CD8-positive, alpha-beta memory T cell (primary cell): Measurements from ENCODE around the gene MAP2K3. TPM values are rescaled to one million over a fixed set of nuclear protein-coding genes. Genes with fewer than 3 reads are reported as not detected.

Experiments
- CTCF ChIA-PET: fragments of 350-600 bp; sonication (Branson Sonifier 250); formaldehyde crosslinking; loops from one replicate; lab custom pipeline; 2021; ENCODE audit warnings: antibody characterized with exemption; lab: Charles Lee
- POLR2A ChIA-PET: fragments of 350-600 bp; sonication (Branson Sonifier 250); formaldehyde crosslinking; loops from one replicate; lab custom pipeline; 2021; ENCODE audit warnings: antibody characterized with exemption; lab: Charles Lee
- DNase-seq, 5 donors: peaks; one replicate each; pipeline versions ENCODE4 v3.0.0 to v3.0.0-alpha.2; 2020 to 2022; ENCODE audit warnings: mixed read lengths in 1 of 5
- H3K27ac ChIP-seq: one replicate; pipeline ENCODE4 v1.7.0; 2013; ENCODE audit warnings: low read depth, mild to moderate bottlenecking, low read length, moderate library complexity
- H3K27me3 ChIP-seq: 2 replicates; pipeline ENCODE4 v1.7.0; 2013; ENCODE audit warnings: low read length, mild to moderate bottlenecking; ENCODE audit not compliant: insufficient read depth, poor library complexity, severe bottlenecking
- H3K36me3 ChIP-seq: 2 replicates; pipeline ENCODE4 v1.7.0; 2013; ENCODE audit warnings: mild to moderate bottlenecking, low read length, moderate library complexity; ENCODE audit not compliant: insufficient read depth
- H3K4me1 ChIP-seq: 2 replicates; pipeline ENCODE4 v1.7.0; 2013; ENCODE audit warnings: mild to moderate bottlenecking, low read length, moderate library complexity; ENCODE audit not compliant: insufficient read depth
- H3K4me3 ChIP-seq: 2 replicates; pipeline ENCODE4 v1.7.0; 2013; ENCODE audit warnings: mild to moderate bottlenecking, low read length
- H3K9me3 ChIP-seq: 2 replicates; pipeline ENCODE4 v1.7.0; 2013; ENCODE audit warnings: mild to moderate bottlenecking, low read length
- H3K27ac Mint-ChIP-seq, 8 donors: one replicate each; pipeline ENCODE4 v1.8.0; 2020 to 2021; ENCODE audit warnings: mixed read lengths in 8 of 8, mild to moderate bottlenecking in 6 of 8, inconsistent platforms in 3 of 8, moderate library complexity in 3 of 8
- H3K27me3 Mint-ChIP-seq, 2 donors: one replicate each; pipeline ENCODE4 v1.8.0; 2020 to 2021; ENCODE audit warnings: mixed read lengths in 2 of 2, mild to moderate bottlenecking in 1 of 2, moderate library complexity in 1 of 2
- H3K36me3 Mint-ChIP-seq, 3 donors: one replicate each; pipeline ENCODE4 v1.8.0; 2020 to 2021; ENCODE audit warnings: mixed read lengths in 3 of 3, inconsistent platforms in 1 of 3, mild to moderate bottlenecking in 1 of 3
- H3K4me1 Mint-ChIP-seq, 3 donors: one replicate each; pipeline ENCODE4 v1.8.0; 2020 to 2021; ENCODE audit warnings: mixed read lengths in 3 of 3, inconsistent platforms in 1 of 3, mild to moderate bottlenecking in 1 of 3
- H3K4me3 Mint-ChIP-seq, 7 donors: one replicate each; pipeline ENCODE4 v1.8.0; 2020 to 2021; ENCODE audit warnings: mixed read lengths in 7 of 7, mild to moderate bottlenecking in 6 of 7, moderate library complexity in 4 of 7, inconsistent platforms in 2 of 7
- H3K9me3 Mint-ChIP-seq, 5 donors: one replicate each; pipeline ENCODE4 v1.8.0; 2020 to 2022; ENCODE audit warnings: mixed read lengths in 5 of 5, mild to moderate bottlenecking in 3 of 5, moderate library complexity in 2 of 5, inconsistent platforms in 1 of 5
- polyA plus RNA-seq: library from polyadenylated mRNA; unstranded; fragments of 300-500 nt; fragmentation: Illumina TruSeq; gene quantifications from one replicate; pipeline ENCODE4 v1.2.3, GENCODE V29; 2021
- total RNA-seq, 2 experiments: library from RNA; stranded (reverse); gene quantifications; one replicate each; pipeline ENCODE4 v1.2.3, GENCODE V29; 2021

Gene MAP2K3
- total and polyA plus RNA-seq, 3 experiments from 2014 or later = 99.8 to 150 (median 139) TPM

GRCh38 chr17:21242780-21243515 lies 41.6 kb upstream of the MAP2K3 start:
- H3K4me1 Mint-ChIP-seq = peaks cover 0 to 8% (median 5%) of the 10 kb centered on the region in 3 donors
- POLR2A ChIA-PET = interaction anchor here (0.6 kb wide), 1 partner anchor 39 kb away, joined by 5 read pairs; no protein-coding TSS in a partner anchor
- CTCF ChIA-PET = no interaction called here
- Histone ChIP-seq H3K4me3 (no peak overlapping the region), H3K27me3 (no peaks in the 10 kb centered on the region), H3K9me3 (no peaks in the 10 kb centered on the region), H3K4me1 (peaks cover 3% of the 10 kb centered on the region), H3K27ac (no peak overlapping the region), H3K36me3 (no peaks in the 10 kb centered on the region)
- H3K4me3 Mint-ChIP-seq = no peak overlapping the region
- no peak for DNase-seq
- peaks cover 0 to 6% (median 0%) of the 10 kb centered on the region in 3 donors for H3K36me3 Mint-ChIP-seq
- peak overlapping the region in 1 of 8 donors; percentile 50 for H3K27ac Mint-ChIP-seq
- peaks cover 0 to 2% of the 10 kb centered on the region in 2 donors for H3K27me3 Mint-ChIP-seq
- H3K9me3 Mint-ChIP-seq = peaks cover 0 to 2% (median 0%) of the 10 kb centered on the region in 5 donors

- DNase-seq = no peak
- H3K36me3 Mint-ChIP-seq = peaks cover 0 to 6% (median 0%) of the 10 kb centered on the region in 3 donors
- Histone ChIP-seq H3K4me3 (no peak overlapping the region), H3K9me3 (no peaks in the 10 kb centered on the region), H3K27ac (no peak overlapping the region), H3K36me3 (no peaks in the 10 kb centered on the region), H3K27me3 (no peaks in the 10 kb centered on the region), H3K4me1 (peaks cover 3% of the 10 kb centered on the region)
- H3K4me1 Mint-ChIP-seq = peaks cover 0 to 14% (median 5%) of the 10 kb centered on the region in 3 donors
- H3K9me3 Mint-ChIP-seq = peaks cover 0 to 2% (median 0%) of the 10 kb centered on the region in 5 donors
- POLR2A ChIA-PET = no interaction called here
- no peak overlapping the region for H3K4me3 Mint-ChIP-seq
- no peaks in the 10 kb centered on the region for H3K27me3 Mint-ChIP-seq
- CTCF ChIA-PET = interaction anchor here (1.2 kb wide), 1 partner anchor 29 kb away, joined by 3 read pairs; no protein-coding TSS in a partner anchor
- no peak overlapping the region for H3K27ac Mint-ChIP-seq
Observed at GRCh38 chr17:21243516-21244303, 40.8 kb upstream of the MAP2K3 start.

- Histone ChIP-seq H3K9me3 (no peaks in the 10 kb centered on the region), H3K27me3 (no peaks in the 10 kb centered on the region), H3K4me1 (peaks cover 3% of the 10 kb centered on the region), H3K4me3 (no peak overlapping the region), H3K36me3 (no peaks in the 10 kb centered on the region), H3K27ac (no peak overlapping the region)
- H3K27ac Mint-ChIP-seq = peak overlapping the region in 2 of 8 donors; percentile 35 to 54
- H3K4me1 Mint-ChIP-seq = peaks cover 13 to 29% (median 15%) of the 10 kb centered on the region in 3 donors
- H3K4me3 Mint-ChIP-seq = no peak overlapping the region
- H3K9me3 Mint-ChIP-seq = peaks cover 0 to 2% (median 0%) of the 10 kb centered on the region in 5 donors
- no peaks in the 10 kb centered on the region for H3K27me3 Mint-ChIP-seq
- no peak for DNase-seq
- ChIA-PET CTCF (no interaction called here), POLR2A (interaction anchor here (0.5 kb wide), 1 partner anchor 22 kb away, joined by 3 read pairs; no protein-coding TSS in a partner anchor)
- peaks cover 0 to 5% (median 0%) of the 10 kb centered on the region in 3 donors for H3K36me3 Mint-ChIP-seq
Observed at GRCh38 chr17:21245639-21246084, 38.8 kb upstream of the MAP2K3 start.

- H3K9me3 ChIP-seq = no peaks in the 10 kb centered on the region
- no peak overlapping the region for H3K27ac ChIP-seq
- Mint-ChIP-seq H3K4me1 (peaks cover 20 to 39% (median 20%) of the 10 kb centered on the region in 3 donors), H3K36me3 (peaks cover 0 to 5% (median 0%) of the 10 kb centered on the region in 3 donors), H3K4me3 (no peak overlapping the region), H3K9me3 (peaks cover 0 to 2% (median 0%) of the 10 kb centered on the region in 5 donors), H3K27ac (no peak overlapping the region), H3K27me3 (no peaks in the 10 kb centered on the region)
- H3K27me3 ChIP-seq = no peaks in the 10 kb centered on the region
- ChIA-PET CTCF (interaction anchor here (1.0 kb wide), 1 partner anchor 14 kb away, joined by 3 read pairs; no protein-coding TSS in a partner anchor), POLR2A (no interaction called here)
- H3K36me3 ChIP-seq = no peaks in the 10 kb centered on the region
- H3K4me1 ChIP-seq = peaks cover 6% of the 10 kb centered on the region
- no peak for DNase-seq
- no peak overlapping the region for H3K4me3 ChIP-seq
Observed at GRCh38 chr17:21246698-21247097, 37.8 kb upstream of the MAP2K3 start.

GRCh38 chr17:21247552-21248258 lies 36.8 kb upstream of the MAP2K3 start:
- Mint-ChIP-seq H3K27ac (peak overlapping the region in 2 of 8 donors; percentile 51 to 80), H3K4me1 (peaks cover 26 to 48% (median 28%) of the 10 kb centered on the region in 3 donors)

GRCh38 chr17:21248500-21248899 lies 36.0 kb upstream of the MAP2K3 start:
- H3K9me3 ChIP-seq = no peaks in the 10 kb centered on the region
- H3K36me3 Mint-ChIP-seq = peaks cover 0 to 3% (median 0%) of the 10 kb centered on the region in 3 donors
- H3K4me3 Mint-ChIP-seq = no peak overlapping the region
- H3K27ac Mint-ChIP-seq = no peak overlapping the region
- ChIA-PET CTCF (interaction anchor here (1.1 to 2.6 kb wide), 2 partner anchors 8 to 263 kb away, joined by 3 to 10 read pairs; no protein-coding TSS in a partner anchor), POLR2A (no interaction called here)
- H3K27me3 Mint-ChIP-seq = no peaks in the 10 kb centered on the region
- peaks cover 15% of the 10 kb centered on the region for H3K4me1 ChIP-seq
- H3K27ac ChIP-seq = no peak overlapping the region
- H3K36me3 ChIP-seq = no peaks in the 10 kb centered on the region
- H3K9me3 Mint-ChIP-seq = peaks cover 0 to 2% (median 0%) of the 10 kb centered on the region in 5 donors
- H3K4me1 Mint-ChIP-seq = peaks cover 28 to 50% (median 30%) of the 10 kb centered on the region in 3 donors
- no peak overlapping the region for H3K4me3 ChIP-seq
- no peak for DNase-seq
- no peaks in the 10 kb centered on the region for H3K27me3 ChIP-seq

More at GRCh38 chr17:21247552-21248258, 36.8 kb upstream of the MAP2K3 start:
- DNase-seq = no peak
- Mint-ChIP-seq H3K27me3 (no peaks in the 10 kb centered on the region), H3K36me3 (peaks cover 0 to 4% (median 0%) of the 10 kb centered on the region in 3 donors), H3K9me3 (peaks cover 0 to 2% (median 0%) of the 10 kb centered on the region in 5 donors), H3K4me3 (no peak overlapping the region)
- H3K9me3 ChIP-seq = no peaks in the 10 kb centered on the region
- ChIA-PET CTCF (no interaction called here), POLR2A (no interaction called here)
- H3K4me3 ChIP-seq = no peak overlapping the region
- H3K36me3 ChIP-seq = no peaks in the 10 kb centered on the region
- H3K4me1 ChIP-seq = peaks cover 14% of the 10 kb centered on the region
- H3K27me3 ChIP-seq = no peaks in the 10 kb centered on the region
- H3K27ac ChIP-seq = no peak overlapping the region

- Histone ChIP-seq H3K36me3 (no peaks in the 10 kb centered on the region), H3K27ac (no peak overlapping the region), H3K27me3 (no peaks in the 10 kb centered on the region), H3K4me1 (peaks cover 22% of the 10 kb centered on the region), H3K9me3 (no peaks in the 10 kb centered on the region), H3K4me3 (no peak overlapping the region)
- peaks cover 0 to 2% (median 0%) of the 10 kb centered on the region in 5 donors for H3K9me3 Mint-ChIP-seq
- POLR2A ChIA-PET = no interaction called here
- no peak for DNase-seq
- no peak overlapping the region for H3K4me3 Mint-ChIP-seq
- CTCF ChIA-PET = interaction anchor here (1.1 to 2.6 kb wide), 4 partner anchors 9 to 262 kb away, joined by 3 to 10 read pairs (median 4); no protein-coding TSS in a partner anchor
- no peaks in the 10 kb centered on the region for H3K27me3 Mint-ChIP-seq
- H3K4me1 Mint-ChIP-seq = peaks cover 33 to 58% (median 37%) of the 10 kb centered on the region in 3 donors
- H3K36me3 Mint-ChIP-seq = peaks cover 0 to 3% (median 0%) of the 10 kb centered on the region in 3 donors
- H3K27ac Mint-ChIP-seq = no peak overlapping the region
Observed at GRCh38 chr17:21249086-21249795, 35.3 kb upstream of the MAP2K3 start.
